HFF-Myc (cell line): ENCODE results near the gene NRIP3.
"Not testable (repeated sequence)": the region's sequence is repeated elsewhere in the genome, so short reads cannot be mapped to it uniquely, and the experiment has no call there.

Experiments
- DNase-seq: peaks from one replicate; pipeline ENCODE4 v3.0.0-alpha.2; 2011; ENCODE audit warnings: low read depth; ENCODE audit errors: extremely low read depth
- H3K4me3 ChIP-seq: replicated peaks from 2 replicates; pipeline ENCODE4 v1.5.1; 2011; ENCODE audit warnings: low read depth, mild to moderate bottlenecking, control low read depth, low read length
- TF ChIP-seq, protein P1 (sequence below): IDR thresholded peaks from 2 replicates; pipeline ENCODE4 v1.5.1; 2012; ENCODE audit warnings: mild to moderate bottlenecking, low read depth, low read length, control low read depth; ENCODE audit errors: missing control alignments

NRIP3 gene

DNA sequence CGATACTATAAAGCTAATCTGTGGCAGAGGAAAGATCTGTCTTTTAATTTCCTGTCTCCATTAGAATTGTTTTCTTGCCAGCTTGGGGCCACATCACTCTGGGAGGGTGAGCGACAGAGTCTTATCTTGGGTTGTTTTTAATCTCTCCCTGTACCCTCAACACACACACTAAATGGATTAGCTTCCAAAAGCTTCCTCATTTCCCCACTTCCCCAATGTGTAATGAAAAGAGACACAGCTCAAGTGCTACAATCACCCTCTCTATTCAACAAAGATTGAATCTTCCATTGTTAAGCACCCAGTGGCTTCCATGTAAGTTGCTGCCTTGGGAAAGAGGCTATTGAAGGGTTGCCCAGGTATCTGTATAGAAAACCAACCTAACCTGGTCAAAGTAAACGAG is 54.9 kb downstream of the NRIP3 start:
- DNase-seq: no peak
- no peak overlapping the region for H3K4me3 ChIP-seq
- TF ChIP-seq, protein P1, sequence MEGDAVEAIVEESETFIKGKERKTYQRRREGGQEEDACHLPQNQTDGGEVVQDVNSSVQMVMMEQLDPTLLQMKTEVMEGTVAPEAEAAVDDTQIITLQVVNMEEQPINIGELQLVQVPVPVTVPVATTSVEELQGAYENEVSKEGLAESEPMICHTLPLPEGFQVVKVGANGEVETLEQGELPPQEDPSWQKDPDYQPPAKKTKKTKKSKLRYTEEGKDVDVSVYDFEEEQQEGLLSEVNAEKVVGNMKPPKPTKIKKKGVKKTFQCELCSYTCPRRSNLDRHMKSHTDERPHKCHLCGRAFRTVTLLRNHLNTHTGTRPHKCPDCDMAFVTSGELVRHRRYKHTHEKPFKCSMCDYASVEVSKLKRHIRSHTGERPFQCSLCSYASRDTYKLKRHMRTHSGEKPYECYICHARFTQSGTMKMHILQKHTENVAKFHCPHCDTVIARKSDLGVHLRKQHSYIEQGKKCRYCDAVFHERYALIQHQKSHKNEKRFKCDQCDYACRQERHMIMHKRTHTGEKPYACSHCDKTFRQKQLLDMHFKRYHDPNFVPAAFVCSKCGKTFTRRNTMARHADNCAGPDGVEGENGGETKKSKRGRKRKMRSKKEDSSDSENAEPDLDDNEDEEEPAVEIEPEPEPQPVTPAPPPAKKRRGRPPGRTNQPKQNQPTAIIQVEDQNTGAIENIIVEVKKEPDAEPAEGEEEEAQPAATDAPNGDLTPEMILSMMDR: no peak

DNA sequence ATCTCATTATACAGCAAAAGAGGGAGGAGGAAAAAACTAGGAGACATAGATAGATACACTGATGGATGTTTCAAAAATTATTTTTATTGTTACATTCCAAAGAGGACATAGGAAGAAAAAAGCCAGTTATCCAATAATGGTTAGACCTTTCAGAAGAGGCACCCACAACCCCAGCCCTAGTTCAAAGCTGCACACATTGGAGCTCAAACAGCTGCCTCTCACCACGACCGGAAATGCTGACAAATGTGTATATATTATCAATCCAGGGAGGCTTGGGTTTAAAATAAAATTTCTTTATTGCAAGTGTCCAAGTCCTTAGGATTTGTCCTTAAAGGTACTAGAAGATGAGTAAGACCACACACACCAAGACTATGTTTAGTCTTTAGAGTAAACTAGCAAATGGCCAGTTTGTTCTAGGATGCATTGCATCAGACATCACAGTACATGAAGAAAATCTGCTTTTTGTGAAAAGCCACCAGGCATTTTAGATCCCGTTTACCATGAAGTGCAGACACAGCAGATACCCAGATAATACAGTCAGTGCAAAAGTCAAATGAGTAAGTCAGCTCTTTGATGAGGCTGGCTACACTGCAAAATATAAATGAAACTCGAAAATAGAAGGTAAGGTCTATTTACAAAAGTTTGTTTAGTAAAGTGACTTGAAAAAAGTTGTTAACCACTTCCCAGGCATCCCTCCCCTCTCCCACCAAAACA is 56.4 kb downstream of the NRIP3 start:
- DNase-seq: no peak
- TF ChIP-seq, protein P1: no peak
- H3K4me3 ChIP-seq: no peak overlapping the region

DNA sequence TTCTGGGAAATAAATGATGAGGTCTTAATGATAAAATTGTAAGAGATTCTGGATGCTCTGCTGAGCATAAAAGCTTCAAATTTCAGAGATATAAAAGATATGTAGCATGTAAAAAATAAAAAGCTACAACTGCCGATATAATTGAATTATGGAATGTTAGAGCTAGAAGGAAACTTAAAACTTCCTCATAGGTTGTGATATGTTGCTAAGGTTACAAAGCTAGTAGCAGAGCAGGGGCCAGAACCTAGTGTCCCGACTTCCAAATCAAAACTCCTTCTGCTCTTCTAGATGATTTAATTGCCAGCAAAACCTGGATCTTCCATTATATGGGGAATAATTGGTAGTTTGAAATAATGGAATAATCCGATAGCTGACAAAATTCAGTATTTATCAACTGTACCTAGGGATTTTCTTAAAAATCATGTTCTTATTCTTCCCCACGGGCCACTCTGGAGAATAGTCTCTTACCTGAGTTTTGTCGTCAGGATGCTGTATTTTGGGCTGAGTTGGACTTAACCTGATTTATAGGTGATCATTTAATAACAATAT is 61.2 kb downstream of the NRIP3 start, which contains the start of gene ASCL3:
TSS of gene ASCL3 (minus strand) at position 499 of the 549 bp plus-strand sequence. CDS start 4,855 bp downstream, outside the sequence.
- no peak for DNase-seq
- TF ChIP-seq, protein P1: no peak
- no peak within 1 kb of the TSS for H3K4me3 ChIP-seq

DNA sequence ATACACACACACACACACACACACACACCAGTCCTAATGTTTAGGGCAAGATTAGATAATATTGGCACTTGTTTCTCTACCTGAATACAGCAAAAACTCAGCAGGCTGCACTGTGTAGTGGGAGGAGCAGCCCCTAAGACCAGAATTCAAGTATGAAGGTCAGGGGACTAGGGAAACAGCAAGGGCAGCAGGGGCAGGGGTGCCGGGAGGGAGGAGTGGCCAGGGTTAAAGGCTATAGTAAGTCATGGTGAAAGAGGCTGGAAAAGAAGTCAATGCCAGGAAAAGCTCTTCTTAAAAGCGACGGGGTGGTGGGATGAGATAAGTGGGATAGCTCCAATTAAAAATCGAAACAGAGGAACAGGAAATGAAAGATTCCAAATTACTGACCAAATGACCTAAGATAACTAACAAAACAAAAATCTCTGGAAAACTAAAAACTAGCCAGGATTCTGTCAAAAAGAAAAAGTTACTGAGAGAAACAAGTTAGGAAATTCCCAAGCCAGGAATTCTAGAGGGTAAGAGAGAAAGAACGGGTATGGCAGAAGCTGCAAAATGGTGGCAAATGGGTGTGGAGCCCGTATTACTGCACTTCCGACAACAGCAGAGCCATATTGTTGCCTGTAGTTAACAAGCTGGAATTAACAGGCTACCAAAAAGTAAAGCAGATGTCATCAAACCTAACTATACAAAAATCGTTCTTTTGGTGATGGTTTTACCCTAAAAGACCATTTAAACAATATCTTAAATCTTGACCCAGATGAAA is 62.3 kb downstream of the NRIP3 start:
- TF ChIP-seq, protein P1: no peak
- no peak overlapping the region for H3K4me3 ChIP-seq
- no peak for DNase-seq

DNA sequence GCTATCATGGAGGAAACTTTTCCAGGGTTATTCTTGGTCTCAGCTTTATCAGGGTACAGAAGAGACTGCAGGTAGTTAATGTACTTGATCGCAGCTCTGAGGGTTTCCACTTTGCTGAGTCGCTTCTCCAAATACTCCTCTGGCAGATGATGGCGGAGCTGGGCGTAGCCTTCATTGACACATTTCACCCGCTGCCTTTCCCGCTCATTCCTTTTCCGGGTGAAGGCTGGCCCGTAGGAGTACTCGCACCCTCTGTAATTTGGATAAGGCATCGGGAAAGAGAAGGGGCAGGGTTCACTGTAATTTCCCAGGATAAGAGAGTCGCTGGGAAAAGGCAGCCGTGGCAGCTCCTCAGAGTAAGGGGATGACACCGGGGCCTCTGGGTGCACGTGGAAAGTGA is 66.1 kb downstream of the NRIP3 start:
- no peak for DNase-seq
- TF ChIP-seq, protein P1: no peak
- no peak overlapping the region for H3K4me3 ChIP-seq

DNA sequence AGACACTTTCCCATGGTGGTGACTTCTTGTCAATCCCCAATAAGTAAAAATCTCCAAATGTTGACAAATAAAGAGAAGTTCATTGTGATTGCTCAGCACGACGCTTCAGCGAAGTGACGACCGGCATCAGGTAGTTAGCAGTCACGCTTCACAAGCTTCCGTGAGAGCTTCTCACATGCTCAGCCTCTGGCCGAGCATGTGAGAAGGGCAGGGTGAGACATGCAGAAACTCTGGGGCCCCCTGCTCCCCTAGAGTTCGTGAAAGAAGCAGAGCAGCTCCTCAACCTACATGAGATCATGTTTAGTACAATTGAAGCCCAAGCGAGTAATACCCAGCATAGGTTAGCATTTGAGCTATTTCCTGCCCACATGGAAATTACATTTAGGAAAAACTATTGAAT is 66.6 kb downstream of the NRIP3 start:
- no peak overlapping the region for H3K4me3 ChIP-seq
- TF ChIP-seq, protein P1: no peak
- no peak for DNase-seq

DNA sequence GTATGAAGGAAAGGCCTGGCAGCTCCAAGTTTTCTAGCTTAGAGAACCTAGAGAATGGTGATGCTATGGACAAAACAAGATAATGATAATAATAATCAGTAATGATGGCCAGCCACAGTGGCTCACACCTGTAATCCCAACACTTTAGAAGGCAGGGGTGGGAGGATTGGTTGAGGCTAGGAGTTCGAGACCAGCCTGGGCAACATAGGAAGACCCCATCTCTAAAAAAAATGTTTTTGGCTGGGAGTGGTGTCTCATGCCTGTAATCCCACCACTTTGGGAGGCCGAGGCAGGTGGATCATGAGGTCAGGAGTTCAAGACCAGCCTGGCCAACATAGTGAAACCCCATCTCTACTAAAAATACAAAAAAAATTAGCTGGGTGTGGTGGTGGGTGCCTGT is 68.0 kb downstream of the NRIP3 start:
- H3K4me3 ChIP-seq, DNase-seq: not testable (repeated sequence)
